NCI-H187 treated with DMSO at 0.1 percent for 48 hours (cell line): Measurements from ENCODE around the gene MS4A18.
"Not testable (repeated sequence)": the region's sequence is repeated elsewhere in the genome, so short reads cannot be mapped to it uniquely, and the experiment has no call there.

Experiments
- DNase-seq: peaks from one replicate; lab custom pipeline; 2025; lab: John Stamatoyannopoulos, UW

MS4A18 gene

GRCh38 chr11:60739114-60739513, 14.6 kb downstream of the MS4A18 start:
- DNase-seq = no peak

GRCh38 chr11:60740573-60740972, 16.1 kb downstream of the MS4A18 start:
- DNase-seq = no peak

DNA sequence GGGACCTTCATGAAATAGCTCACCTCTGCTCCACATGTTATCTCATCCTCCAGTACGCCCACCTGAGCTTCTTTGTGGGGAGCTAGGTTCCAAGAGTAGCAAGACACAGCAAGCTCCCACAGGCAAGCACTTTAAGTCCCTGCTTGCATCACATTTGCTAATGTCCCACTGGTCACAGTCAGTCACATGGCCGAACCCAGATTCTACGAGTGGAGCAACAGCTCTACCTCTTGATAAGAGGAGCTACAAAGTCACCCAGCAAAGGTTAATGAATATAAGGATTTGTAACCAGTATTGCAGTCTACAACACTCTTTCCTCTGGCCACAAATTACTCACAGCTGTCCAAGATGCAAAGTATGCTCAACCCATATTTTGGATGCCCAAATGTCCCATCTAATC, 16.9 kb downstream of the MS4A18 start:
- DNase-seq = no peak

GRCh38 chr11:60743058-60743457, 18.5 kb downstream of the MS4A18 start:
- no peak for DNase-seq

- DNase-seq = no peak
Observed at GRCh38 chr11:60744114-60744513, 19.6 kb downstream of the MS4A18 start.

DNA sequence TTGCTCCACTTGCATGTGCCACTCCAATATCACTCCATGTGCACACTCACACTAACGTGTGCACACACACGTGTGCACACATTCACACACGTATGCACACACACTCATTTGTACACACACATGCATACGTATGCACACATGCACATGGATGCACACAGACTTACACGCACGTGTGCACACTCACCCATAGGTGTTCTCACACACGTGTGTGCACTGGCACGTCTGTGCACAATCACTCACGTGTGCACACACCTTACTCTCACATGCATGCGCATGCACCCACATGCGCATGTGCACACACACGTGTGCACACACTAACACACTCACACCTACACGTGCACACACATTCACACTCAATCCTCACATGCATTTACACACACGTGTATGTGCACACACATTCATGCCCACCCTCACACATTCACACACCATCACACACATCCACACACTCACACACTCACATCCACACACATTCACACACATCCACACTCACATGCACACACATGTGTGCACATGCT, 22.9 kb downstream of the MS4A18 start:
- DNase-seq = no peak

- DNase-seq = no peak
Observed at GRCh38 chr11:60748225-60748624, 23.7 kb downstream of the MS4A18 start.

GRCh38 chr11:60748821-60749220, 24.3 kb downstream of the MS4A18 start:
- no peak for DNase-seq

DNA sequence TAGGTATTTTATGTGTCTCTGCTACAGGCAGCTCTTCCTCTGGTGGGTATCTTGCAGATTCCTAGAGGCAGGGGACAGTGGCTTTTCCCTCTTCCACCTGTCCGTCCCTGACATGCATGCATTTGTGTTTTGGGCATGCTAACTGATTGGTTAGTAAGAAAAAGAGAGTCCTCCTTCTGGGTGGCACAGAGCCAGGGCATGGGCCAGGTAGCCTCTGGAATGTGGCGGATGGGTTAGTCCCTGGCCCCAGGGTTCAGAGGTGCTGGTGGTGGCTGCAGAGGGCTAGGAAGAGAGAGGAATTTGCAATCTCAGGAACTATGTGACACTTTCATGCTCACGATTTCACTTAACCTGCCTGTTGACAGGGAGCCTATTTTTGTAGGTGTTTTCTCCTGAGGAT, 26.4 kb downstream of the MS4A18 start:
- DNase-seq = no peak

DNA sequence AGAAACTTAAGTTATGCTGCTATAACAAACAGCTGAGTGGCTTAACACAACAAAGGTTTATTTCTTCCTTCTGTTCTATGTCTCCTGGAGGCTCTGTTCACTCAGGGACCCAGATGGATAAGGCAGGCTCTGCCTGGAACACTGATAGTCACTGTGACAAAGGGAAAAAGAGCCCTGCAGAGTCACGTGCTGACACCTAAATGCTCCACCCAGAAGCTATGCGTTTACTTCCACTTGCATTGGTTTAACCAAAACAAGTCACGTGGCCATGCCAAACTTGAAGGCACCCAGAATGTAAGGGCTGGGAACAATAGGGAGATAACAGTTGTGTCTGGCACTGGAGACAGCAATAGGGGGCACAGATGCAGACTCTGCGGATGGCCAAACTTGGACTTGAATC, 28.8 kb downstream of the MS4A18 start:
- no peak for DNase-seq

- DNase-seq = no peak
Observed at GRCh38 chr11:60754887-60755286, 30.4 kb downstream of the MS4A18 start.

GRCh38 chr11:60756307-60757032, 31.9 kb downstream of the MS4A18 start, which contains the start of gene MS4A15:
TSS of gene MS4A15 (plus strand) at chr11:60756867. CDS start at chr11:60763734, 6,867 bp downstream.
- DNase-seq = no peak

GRCh38 chr11:60757231-60757800, 32.8 kb downstream of the MS4A18 start:
- DNase-seq = no peak

- DNase-seq = not testable (repeated sequence)
Observed at GRCh38 chr11:60758671-60759070, 34.2 kb downstream of the MS4A18 start.

DNA sequence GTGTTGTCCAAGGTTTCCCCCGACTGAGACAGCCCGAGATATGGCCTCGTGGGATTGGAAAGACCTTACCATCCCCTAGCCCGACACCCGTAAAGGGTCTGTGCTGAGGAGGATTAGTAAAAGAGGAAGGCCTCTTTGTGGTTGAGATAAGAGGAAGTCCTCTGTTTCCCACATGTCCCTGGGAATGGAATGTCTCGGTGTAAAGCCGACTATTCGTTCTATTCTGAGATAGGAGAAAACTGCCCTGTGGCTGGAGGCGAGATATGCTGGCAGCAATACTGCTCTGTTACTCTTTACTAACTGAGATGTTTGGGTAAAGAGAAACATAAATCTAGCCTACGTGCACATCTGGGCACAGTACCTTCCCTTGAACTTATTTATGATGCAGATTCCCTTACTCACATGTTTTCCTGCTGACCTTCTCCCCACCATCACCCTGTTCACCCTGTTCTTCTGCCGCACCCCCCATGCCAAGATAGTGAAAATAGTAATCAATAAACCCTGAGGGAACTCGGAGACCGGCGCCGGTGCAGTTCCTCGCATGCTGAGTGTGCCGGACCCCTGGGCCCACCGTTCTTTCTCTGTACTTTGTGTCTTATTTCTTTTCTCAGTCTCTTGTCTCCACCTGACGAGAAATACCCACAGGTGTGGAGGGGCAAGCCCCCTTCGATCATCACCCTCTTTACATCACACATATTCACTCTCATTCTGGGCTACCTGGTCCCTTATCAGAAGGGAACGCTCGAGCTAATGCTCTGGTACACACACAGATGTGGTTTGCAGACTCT, 35.1 kb downstream of the MS4A18 start:
- DNase-seq = not testable (repeated sequence)

- no peak for DNase-seq
Observed at GRCh38 chr11:60761436-60762190, 37.1 kb downstream of the MS4A18 start.

DNA sequence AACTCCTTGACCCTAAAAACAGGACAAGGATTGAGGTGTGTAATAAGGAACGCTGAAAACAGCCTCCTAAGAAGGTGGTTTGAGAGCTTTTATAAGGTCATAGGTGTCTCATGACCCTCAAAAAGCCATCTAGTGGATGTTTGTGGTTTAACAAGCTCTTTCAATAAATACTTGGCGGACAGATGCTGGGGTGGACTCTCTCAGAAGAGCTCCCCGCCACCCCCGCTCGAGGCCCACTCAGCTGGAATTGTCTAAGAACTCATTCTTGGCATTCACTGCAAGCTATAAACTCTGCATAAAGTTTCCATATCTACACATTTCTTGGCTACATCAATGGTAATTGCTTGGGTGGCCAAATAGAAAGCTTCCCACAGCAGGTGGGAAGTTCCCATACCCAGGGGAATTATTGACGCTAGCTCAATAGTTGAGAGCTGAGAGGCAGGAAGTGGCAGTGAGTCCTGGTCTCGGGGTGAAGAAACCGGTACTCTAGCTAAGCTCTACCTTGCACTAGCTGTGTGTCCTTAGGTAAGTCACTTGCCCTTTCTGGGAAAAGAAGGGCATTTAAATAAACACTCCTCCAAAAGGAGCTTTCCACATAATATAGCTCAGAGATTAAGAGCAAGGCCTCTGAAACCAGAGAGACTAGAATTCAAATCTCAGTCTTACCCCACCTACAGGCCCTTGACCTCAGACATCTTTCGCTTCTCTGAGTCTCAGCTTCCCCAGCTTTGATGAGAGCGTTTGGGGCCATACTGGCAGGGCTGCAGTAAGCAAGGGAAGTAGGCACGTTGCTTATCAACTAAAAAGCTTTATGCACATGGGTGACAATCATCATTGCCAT, 38.6 kb downstream of the MS4A18 start:
- DNase-seq = no peak

- no peak for DNase-seq
Observed at GRCh38 chr11:60763692-60764369, 39.3 kb downstream of the MS4A18 start.

DNA sequence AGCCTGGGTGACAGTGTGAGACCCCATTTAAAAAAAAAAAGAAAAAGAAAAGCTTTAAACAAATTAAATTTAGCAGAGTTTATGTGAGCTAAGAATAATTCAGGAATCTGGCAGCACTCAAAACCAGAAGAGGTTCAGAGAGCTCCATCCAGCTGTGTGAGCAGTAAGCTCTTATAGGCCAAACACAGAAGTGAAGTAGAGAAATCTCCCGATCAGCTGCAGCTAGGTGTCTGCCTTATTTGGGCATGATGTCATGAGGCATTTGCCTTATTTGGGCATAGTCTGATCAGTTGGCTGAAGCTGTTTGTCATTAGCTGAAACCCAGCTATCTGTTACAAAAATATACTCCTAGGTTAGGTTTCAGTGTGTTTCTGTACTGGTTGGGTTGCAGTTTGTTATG, 40.4 kb downstream of the MS4A18 start:
- DNase-seq = no peak

GRCh38 chr11:60765355-60765754, 40.8 kb downstream of the MS4A18 start:
- DNase-seq = no peak

DNA sequence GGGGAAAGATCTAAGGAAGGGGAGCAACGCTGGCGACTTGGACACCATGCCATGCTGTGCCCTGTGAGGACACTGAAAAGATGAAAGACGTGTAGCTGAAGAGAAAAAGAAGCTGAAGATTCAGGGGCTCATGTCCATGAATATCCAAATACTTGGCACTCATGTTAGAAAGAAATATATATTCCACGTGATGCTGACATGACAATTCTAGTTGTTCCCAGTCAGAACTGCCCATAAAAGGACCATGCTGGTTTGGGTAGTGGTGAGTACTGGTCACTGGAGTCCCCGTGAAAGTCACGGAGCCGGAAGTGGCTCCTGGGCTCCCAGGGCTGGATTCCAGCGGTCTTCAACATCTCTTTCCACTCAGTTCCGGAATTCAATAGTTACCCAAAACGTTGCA, 42.0 kb downstream of the MS4A18 start:
- DNase-seq = no peak
